ENCODE data around the gene SUFU. TPM values are rescaled to one million over a fixed set of nuclear protein-coding genes. Genes with fewer than 3 reads are reported as not detected.

The SUFU gene
- total and polyA plus RNA-seq, 2 donors from 2014 or later, result 6.5 to 18.9 TPM

DNA sequence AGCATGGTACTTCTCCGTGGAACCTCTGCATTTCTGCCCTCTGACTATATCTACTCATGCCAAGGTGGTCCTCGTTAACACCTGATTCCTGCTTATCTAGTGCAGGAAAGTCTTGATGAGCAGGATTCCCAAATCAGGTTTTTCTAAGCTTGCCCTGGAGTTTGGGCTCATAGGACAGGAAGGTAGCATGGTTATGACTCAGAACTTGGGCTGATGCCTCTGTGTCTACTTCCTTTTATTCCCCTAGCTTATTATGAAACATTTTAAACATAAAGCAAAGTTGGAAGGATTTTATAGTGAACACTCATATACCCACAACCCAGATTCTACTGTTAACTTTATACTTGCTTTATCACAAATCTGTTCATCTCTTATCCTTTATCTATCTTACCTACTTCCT, 5.6 kb downstream of the SUFU start:
- Histone ChIP-seq H3K4me3 (ENCODE audit: low read length in 3 of 3) (no peak overlapping the region), H3K4me1 (ENCODE audit: control insufficient read depth in 2 of 3, insufficient read depth in 2 of 3, low read depth in 1 of 3, low read length in 3 of 3) (peaks cover 3 to 31% (median 20%) of the 10 kb centered on the region in 3 donors), H3K9me3 (ENCODE audit: control insufficient read depth in 2 of 3, insufficient read depth in 1 of 3, low read length in 3 of 3) (no peaks in the 10 kb centered on the region), H3K27me3 (ENCODE audit: control insufficient read depth, insufficient read depth, low read length) (no peaks in the 10 kb centered on the region), H3K27ac (ENCODE audit: low read depth in 2 of 2, low read length in 2 of 2) (no peak overlapping the region), H3K36me3 (ENCODE audit: control insufficient read depth in 2 of 3, insufficient read depth in 3 of 3, low read length in 3 of 3) (peaks cover 3 to 17% (median 11%) of the 10 kb centered on the region in 3 donors), H3K9ac (ENCODE audit: low read length in 3 of 3) (no peak overlapping the region)
- FAIRE-seq, result no peak
- DNase-seq, result no peak
- no peak for TF ChIP-seq CTCF (IDR thresholded peaks at IDR 0.05; ENCODE audit: borderline replicate concordance, extremely low read depth, insufficient read depth)
- intact Hi-C loops (cut with DNase I), result no loop called here

DNA sequence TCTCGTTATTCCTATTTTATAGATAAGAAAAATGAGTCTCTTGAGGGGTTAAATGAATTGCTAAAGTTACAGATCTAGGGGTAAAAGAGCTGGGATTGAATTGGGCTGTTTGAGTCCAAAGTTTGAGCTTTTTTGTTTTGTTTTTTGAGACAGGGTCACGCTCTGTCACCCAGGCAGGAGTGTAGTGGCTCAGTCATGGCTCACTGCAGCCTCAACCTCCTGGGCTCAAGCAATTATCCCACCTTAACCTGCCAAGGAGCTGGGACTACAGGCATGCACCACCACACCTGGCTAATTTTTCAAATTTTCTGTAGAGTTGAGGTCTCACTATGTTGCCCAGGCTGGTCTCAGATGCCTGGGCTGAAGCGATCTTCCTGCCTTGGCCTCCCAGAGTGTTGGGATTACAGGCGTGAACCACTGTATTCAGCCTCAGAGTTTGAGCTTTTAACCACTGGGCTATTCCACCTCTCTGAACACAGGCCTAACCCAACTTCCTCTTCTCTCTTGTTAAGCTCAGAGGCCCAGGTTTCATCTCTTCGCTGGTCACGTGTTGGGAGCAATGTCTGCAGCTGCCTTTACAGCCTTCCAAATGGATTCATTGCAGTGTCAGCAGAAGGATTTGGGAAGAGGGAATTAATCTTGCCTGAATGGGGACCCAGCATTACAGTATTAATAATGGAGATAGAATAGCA, 8.0 kb downstream of the SUFU start:
- Histone ChIP-seq H3K4me1 (ENCODE audit: control insufficient read depth in 2 of 3, insufficient read depth in 2 of 3, low read depth in 1 of 3, low read length in 3 of 3) (peaks cover 3 to 27% (median 21%) of the 10 kb centered on the region in 3 donors), H3K27me3 (ENCODE audit: control insufficient read depth, insufficient read depth, low read length) (no peaks in the 10 kb centered on the region), H3K4me3 (ENCODE audit: low read length in 3 of 3) (no peak overlapping the region), H3K36me3 (ENCODE audit: control insufficient read depth in 2 of 3, insufficient read depth in 3 of 3, low read length in 3 of 3) (peaks cover 3 to 20% (median 11%) of the 10 kb centered on the region in 3 donors), H3K9me3 (ENCODE audit: control insufficient read depth in 2 of 3, insufficient read depth in 1 of 3, low read length in 3 of 3) (no peaks in the 10 kb centered on the region), H3K27ac (ENCODE audit: low read depth in 2 of 2, low read length in 2 of 2) (peak overlapping the region; percentile 2 to 14), H3K9ac (ENCODE audit: low read length in 3 of 3) (peak overlapping the region in 1 of 3 donors; percentile 6)
- intact Hi-C loops (cut with DNase I), result loop anchor here (10.0 kb wide), 1 partner anchor 73 kb away; no protein-coding TSS in a partner anchor
- no peak for TF ChIP-seq CTCF (IDR thresholded peaks at IDR 0.05; ENCODE audit: borderline replicate concordance, extremely low read depth, insufficient read depth)
- FAIRE-seq (no peak), DNase-seq (peak in 4 of 5 donors; percentile 37 to 67 (median 51))

DNA sequence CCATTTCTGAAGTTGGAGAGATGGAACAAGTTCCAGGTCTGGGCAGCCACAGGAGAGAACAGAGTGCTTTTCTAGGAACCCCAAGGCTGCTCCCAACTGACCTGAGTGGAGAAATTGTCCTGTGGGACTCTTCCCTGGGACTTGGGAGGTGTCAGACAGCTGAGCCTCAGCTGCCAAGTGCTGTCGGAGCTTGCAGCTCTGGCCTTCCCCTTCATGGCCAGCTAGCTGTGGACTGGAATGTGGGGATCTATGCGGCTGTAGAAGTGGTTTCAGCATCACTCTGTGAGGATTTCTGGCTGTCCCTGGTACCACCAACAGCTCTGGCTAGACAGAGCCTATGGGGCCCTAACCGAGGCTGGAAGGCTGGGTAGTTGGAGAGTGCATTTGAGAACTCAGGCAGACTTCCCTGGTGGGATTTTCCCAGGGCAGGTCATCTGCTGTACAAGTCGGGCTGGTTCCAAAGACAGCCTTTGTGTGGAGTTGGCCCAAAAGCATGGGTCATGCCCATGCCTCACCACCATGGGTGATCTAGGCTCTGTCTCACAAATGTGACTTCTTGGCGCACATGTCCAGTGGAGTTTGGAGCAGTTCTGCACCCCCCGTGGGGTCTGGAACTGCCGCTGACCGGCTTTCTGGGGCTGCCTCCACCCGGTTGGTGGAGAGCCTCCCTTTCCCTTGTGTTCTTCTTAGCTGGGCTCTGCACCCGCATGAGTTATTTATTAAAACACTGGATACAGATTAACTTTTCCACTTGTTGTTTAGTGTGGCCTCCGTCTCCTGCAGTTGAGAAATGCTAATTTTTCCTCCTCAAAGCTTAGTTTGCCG, 10.9 kb downstream of the SUFU start:
- TF ChIP-seq CTCF (IDR thresholded peaks at IDR 0.05; ENCODE audit: borderline replicate concordance, extremely low read depth, insufficient read depth), result no peak
- Histone ChIP-seq H3K36me3 (ENCODE audit: control insufficient read depth in 2 of 3, insufficient read depth in 3 of 3, low read length in 3 of 3) (peaks cover 3 to 8% (median 5%) of the 10 kb centered on the region in 3 donors), H3K9me3 (ENCODE audit: control insufficient read depth in 2 of 3, insufficient read depth in 1 of 3, low read length in 3 of 3) (no peaks in the 10 kb centered on the region), H3K4me1 (ENCODE audit: control insufficient read depth in 2 of 3, insufficient read depth in 2 of 3, low read depth in 1 of 3, low read length in 3 of 3) (peaks cover 3 to 23% (median 21%) of the 10 kb centered on the region in 3 donors), H3K4me3 (ENCODE audit: low read length in 3 of 3) (no peak overlapping the region), H3K9ac (ENCODE audit: low read length in 3 of 3) (peak overlapping the region in 1 of 3 donors; percentile 58), H3K27me3 (ENCODE audit: control insufficient read depth, insufficient read depth, low read length) (no peaks in the 10 kb centered on the region), H3K27ac (ENCODE audit: low read depth in 2 of 2, low read length in 2 of 2) (peak overlapping the region; percentile 82 to 93)
- intact Hi-C loops (cut with DNase I), result loop anchor here (10.0 kb wide), 1 partner anchor 70 kb away; no protein-coding TSS in a partner anchor
- FAIRE-seq, result peak; percentile 62
- peak; percentile 72 to 89 (median 84) for DNase-seq
